SKM-1 (cell line): Measurements from ENCODE around the gene TRPT1.

Source experiments
- DNase-seq: peaks from one replicate; lab custom pipeline; 2025; ENCODE audit not compliant: unreplicated experiment; lab: John Stamatoyannopoulos, UW

TRPT1 gene

GRCh38 chr11:64231546-64231945 lies 5.6 kb upstream of the TRPT1 start:
- no peak for DNase-seq

DNA sequence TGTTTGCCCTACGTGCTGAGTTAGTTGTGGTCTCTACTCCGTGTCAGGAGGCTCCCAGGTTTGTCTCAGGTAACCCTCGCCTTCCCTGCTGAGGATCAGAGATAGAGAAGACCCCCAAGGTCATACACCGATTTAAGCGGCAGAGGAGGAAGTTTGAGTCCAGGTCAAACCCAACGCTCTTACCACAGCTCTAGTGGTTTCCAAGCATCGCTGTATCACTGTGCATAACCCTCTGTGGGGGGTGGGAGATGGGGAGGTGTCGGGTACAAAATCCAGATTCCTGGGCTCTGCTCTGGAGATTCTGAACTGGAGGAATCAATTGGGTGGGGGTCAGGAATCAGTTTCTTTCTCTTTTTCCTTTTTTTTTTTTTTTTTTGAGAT lies 5.0 kb upstream of the TRPT1 start:
- no peak for DNase-seq

DNA sequence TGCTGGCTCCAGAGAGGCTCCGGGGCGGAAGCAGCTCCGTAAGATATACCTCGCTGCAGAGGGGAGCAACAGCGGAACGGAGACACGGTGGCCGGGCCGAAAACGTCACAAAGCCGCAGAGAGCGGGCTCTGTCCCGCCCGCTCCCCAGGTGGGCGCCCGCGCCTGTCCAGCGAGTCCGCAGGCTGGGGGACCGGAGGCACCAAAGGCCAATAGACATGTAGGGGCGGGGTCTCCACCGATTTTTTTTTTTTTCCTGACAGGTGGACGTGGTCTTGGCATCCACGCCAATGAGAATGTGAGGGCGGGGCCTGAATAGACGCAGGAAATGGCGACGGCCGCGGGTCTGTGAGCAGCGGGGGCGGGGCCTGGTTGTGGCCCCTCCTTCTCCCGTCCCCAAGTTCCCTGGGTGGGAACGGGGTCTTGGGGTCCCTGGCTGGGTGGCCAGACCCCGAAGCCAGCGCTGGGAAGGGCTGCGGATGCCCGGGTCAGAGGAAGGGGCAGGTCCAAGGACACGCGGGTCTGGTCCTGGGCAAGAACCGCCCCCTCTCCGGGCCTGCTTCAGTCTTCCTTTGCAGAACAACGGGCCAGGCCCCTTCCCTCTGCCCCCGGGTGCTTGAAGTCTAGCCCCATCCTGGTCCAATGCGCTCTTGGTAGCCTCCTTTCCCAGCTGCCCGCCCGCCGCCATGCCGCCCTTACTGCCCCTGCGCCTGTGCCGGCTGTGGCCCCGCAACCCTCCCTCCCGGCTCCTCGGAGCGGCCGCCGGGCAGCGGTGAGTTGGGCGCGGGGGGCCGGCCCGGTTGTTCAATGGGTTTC lies 4.4 kb upstream of the TRPT1 start, which contains the start of gene DNAJC4:
Gene DNAJC4 (plus strand): TSS at position 378 of the 814 bp plus-strand sequence. CDS start 307 bp downstream, at position 685.
- DNase-seq: no peak

DNA sequence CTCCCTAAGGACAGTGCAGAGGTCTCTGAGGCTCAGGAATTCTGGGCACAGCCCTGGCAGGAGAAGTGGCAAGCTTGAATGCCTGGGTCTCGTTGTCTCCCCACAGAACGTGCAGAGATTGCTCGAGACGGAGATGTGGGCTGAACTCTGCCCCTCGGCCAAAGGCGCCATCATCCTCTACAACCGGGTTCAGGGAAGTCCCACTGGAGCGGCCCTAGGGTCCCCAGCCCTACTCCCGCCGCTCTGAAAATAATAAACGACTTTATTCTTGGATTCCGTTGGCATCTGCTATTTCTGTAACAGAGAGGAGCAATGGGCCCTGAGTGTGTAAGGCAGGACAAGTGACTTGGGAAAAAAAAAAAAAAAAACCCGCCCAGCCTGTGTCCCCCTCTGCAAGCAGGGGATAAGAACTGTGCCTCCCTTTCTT lies 3.8 kb upstream of the TRPT1 start:
- DNase-seq: no peak

GRCh38 chr11:64229090-64229743 lies 3.2 kb upstream of the TRPT1 start:
- no peak for DNase-seq

DNA sequence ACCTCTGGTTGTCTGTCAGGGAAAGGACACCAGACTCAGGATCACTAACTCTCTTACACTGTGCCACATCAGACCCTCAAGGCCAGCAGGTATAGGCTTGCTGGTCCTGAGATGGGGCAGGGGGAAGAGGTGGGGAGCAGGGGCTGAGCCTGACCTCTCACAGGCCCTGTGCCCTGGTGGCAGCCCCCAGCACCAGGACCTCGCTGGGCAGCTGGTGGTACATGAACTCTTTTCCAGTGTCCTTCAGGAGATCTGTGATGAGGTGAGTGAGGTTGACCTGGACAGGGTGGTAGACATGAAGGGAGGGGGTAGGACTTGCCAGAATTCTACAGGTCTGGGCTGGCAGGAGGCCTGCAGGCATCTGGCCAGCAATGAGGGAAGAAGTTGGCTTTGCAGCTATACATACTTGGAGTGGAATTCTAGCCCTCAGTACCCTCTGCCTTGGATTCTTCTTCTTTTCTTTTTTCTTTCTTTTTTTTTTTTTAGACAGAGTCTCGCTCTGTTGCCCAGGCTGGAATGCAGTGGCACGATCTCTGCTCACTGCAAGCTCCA lies 1.5 kb upstream of the TRPT1 start:
- DNase-seq: no peak

DNA sequence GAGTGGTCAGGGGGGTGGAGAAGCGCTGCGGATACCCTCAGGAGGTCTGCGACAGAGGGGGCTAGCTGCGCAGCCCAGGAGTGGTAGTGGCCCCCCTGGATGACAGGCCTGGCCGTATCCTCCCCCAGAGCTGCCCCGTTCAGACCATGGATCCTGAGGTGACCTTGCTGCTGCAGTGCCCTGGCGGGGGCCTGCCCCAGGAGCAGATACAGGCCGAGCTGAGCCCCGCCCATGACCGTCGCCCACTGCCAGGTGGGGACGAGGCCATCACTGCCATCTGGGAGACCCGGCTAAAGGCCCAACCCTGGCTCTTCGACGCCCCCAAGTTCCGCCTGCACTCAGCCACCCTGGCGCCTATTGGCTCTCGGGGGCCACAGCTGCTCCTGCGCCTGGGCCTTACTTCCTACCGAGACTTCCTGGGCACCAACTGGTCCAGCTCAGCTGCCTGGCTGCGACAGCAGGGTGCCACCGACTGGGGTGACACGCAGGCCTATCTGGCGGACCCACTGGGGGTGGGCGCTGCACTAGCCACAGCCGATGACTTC lies 593 bp upstream of the TRPT1 start:
- DNase-seq: no peak

DNA sequence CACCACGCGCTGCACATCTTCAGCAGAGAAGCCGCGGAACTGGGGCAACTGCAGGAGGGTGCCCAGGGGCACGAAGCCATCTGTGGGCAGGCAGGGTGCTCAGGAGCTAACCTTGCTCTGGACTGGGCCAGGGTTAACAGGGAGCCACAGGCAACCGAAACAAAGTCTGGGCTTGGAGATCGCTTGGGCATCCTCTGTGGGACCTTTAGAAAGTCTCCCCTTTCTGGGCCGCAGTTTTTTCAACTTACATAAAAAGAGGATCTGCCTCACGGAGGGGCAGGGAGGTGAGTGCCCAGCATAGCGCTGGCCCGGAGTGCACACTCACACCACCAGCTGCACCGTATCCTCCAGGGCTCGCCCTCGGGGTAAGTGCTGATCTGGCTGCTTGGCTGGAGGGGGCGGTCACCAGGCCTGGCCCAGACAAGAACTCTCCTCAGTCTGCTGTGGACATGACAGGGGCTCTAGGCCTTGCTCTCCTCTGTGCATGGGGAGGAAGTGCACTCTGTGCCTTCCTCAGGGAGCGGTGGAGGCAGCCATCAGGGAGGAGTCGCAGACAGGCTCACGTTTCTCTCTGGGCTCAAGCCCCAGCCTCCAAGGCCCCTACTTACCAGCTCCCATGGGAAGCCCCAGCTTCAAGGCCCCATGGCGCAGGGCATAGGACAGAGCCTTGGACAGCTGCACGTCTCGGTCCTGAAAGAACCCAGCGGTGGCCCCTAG lies 937 bp downstream of the TRPT1 start:
- no peak for DNase-seq

DNA sequence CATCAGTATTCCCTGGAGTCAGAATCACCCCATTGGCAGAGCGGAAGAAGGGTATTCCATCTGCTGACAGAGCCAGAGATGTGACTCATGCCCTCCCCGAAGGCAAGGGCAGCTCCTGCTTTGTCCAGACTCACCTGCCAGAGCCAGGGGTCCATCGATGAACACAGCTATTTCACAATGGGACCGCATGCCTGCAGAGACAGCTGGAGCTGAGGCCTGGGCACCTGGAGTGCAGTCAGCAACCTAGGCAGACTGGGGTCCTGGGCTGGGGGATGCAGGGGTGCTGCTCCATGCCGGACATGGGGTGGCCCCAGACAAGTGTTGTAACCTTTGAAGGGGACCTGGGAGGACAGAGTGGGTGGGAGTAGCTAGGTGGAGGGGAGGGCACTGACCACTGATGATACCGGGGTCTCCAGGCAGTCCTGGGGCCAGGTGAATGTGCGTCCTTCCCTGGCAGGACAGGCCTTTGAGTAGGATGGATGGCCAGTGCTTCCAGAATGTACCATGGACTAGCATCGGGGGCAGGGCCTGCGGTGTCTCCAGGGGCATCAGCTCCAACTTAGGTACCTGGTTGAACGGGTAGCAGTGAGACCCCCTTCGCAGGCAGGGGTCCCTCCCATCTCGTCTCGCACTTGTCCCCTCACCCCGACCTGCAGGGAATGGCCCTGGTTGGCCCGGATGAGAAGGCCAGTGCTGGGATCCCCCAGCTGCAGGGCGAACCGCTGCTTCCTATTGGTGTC lies 1.7 kb downstream of the TRPT1 start:
- DNase-seq: no peak

- no peak for DNase-seq
Measured at GRCh38 chr11:64223001-64223651, 2.9 kb downstream of the TRPT1 start.

GRCh38 chr11:64222651-64223000 lies 3.4 kb downstream of the TRPT1 start:
- no peak for DNase-seq

- DNase-seq: no peak
Measured at GRCh38 chr11:64220798-64221197, 5.2 kb downstream of the TRPT1 start.

DNA sequence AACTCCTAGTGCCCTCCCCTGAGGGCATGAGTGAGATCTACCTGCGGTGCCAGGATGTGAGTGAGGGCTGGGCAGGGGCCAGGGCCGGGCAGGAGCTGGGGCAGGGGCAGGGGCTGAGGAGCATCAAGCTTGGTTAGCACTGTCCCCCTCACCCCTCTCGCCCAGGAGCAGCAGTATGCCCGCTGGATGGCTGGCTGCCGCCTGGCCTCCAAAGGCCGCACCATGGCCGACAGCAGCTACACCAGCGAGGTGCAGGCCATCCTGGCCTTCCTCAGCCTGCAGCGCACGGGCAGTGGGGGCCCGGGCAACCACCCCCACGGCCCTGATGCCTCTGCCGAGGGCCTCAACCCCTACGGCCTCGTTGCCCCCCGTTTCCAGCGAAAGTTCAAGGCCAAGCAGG lies 5.7 kb downstream of the TRPT1 start:
- no peak for DNase-seq

GRCh38 chr11:64219755-64220154 lies 6.2 kb downstream of the TRPT1 start:
- DNase-seq: no peak

DNA sequence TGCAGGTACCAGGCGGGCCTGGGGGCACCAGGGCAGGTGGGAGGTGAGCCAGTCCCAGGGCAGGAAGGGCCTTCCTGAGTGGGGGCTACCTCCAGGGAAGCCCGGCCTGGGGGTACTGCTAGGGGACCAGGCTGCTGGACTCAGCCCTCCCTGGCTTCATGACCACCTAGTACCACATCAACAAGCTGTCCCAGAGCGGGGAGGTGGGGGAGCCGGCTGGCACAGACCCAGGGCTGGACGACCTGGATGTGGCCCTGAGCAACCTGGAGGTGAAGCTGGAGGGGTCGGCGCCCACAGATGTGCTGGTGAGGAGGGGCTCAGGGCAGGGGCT lies 6.7 kb downstream of the TRPT1 start:
- no peak for DNase-seq

DNA sequence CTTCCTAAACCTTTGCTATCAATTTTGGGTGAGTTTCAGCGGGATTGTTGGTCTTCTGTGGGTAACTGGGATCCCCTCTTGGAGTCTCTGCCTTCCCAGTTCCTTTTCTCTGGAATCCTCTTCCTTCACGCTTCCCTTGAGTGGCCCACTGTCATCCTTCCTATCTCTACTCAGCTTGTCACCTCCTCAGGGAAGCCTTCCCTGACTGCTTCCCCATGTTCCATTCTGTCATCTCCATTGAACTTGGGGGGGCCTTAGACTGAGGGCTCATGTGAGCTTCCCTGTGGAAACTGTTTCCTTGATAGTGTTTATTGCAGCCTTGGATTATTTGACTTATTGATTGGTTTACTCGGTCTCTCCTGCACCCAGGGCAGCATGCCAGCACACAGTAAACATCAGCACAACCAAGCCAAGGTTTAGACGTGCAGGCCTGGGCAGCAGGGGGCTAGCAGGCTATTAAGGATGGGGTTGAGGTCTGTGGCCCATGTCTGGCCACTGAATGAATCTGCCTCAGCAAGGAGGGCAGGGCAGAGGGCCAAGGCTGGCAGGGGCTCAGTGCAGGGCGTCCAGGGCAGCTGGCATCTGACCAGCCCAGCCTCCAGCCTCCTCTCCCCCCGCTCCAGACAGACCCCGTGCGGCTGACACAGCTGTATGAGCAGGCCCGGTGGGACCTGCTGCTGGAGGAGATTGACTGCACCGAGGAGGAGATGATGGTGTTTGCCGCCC lies 7.2 kb downstream of the TRPT1 start:
- no peak for DNase-seq

GRCh38 chr11:64216879-64217278 lies 9.1 kb downstream of the TRPT1 start:
- no peak for DNase-seq

DNA sequence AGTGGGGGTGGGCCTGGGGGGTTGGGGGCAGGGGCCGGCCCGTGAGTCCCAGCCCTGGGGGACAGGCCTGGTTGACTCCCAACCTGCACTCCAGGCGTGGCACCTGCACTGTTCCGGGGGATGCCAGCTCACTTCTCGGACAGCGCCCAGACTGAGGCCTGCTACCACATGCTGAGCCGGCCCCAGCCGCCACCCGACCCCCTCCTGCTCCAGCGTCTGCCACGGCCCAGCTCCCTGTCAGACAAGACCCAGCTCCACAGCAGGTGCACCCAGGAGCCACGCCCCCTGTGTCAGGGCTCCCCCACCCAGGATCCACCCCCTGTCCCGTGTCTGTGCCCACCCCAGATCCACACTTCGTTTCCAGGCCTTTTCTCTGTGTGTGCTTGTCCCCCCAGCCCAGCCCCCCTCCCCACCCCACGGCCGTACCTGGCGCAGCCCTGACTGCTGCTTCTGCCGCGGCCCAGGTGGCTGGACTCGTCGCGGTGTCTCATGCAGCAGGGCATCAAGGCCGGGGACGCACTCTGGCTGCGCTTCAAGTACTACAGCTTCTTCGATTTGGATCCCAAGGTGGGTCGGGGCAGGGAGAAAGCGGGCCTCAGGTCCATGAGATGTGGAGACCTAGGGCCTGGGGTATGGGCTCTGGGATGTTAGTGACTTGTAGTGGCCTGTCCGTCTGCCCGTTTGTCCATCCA lies 14.7 kb downstream of the TRPT1 start:
- no peak for DNase-seq
